Endothelial cell of umbilical vein (primary cell): ENCODE data around the gene TFF1. TPM values are rescaled to one million over a fixed set of nuclear protein-coding genes. Genes with fewer than 3 reads are reported as not detected.

Source experiments
- BruUV-seq: library from RNA; stranded (reverse); fragments of 400-500 nt; replicated peaks from 2 replicates; lab custom pipeline; 2021; lab: Mats Ljungman, UMichigan
- CTCF ChIA-PET: fragments of 300-600, 350-600 bp; sonication (Branson Sonifier 250); formaldehyde crosslinking; loops from one replicate; lab custom pipeline; 2021; ENCODE audit warnings: antibody characterized with exemption, inconsistent platforms; lab: Charles Lee
- POLR2A ChIA-PET: fragments of 300-600, 350-600 bp; sonication (Branson Sonifier 250); formaldehyde crosslinking; loops from one replicate; lab custom pipeline; 2021; ENCODE audit warnings: antibody characterized with exemption, inconsistent platforms; lab: Charles Lee
- DNase-seq: peaks from one replicate; pipeline ENCODE4 v3.0.0-alpha.2; 2011; ENCODE audit warnings: low read depth, low spot score
- FAIRE-seq: peaks from 2 replicates; lab custom pipeline; 2011; peaks lifted over from hg19 to GRCh38; lab: Jason Lieb, UNC
- H2AFZ ChIP-seq: 2 replicates; pipeline ENCODE4 v1.6.0; 2012; ENCODE audit warnings: low read depth, low read length, control low read depth, inconsistent platforms
- H3K27ac ChIP-seq: 2 replicates; pipeline ENCODE4 v1.5.1; 2011; ENCODE audit warnings: low read depth, mild to moderate bottlenecking, control low read depth, low read length, moderate library complexity; ENCODE audit not compliant: insufficient read depth
- H3K27me3 ChIP-seq, 2 experiments: 2 replicates each; pipeline versions ENCODE4 v1.6.0 to v1.6.1; 2011; ENCODE audit warnings: low read length in 2 of 2, mixed read lengths in 1 of 2; ENCODE audit not compliant: control insufficient read depth in 2 of 2, insufficient read depth in 2 of 2
- H3K36me3 ChIP-seq, 2 experiments: 2 replicates in 1 of 2; 3 replicates in 1 of 2; pipeline ENCODE4 v1.5.1; 2011; ENCODE audit warnings: low read length in 2 of 2, mild to moderate bottlenecking in 1 of 2, moderate library complexity in 1 of 2; ENCODE audit not compliant: control insufficient read depth in 2 of 2, insufficient read depth in 2 of 2; ENCODE audit errors: extremely low read depth in 1 of 2
- H3K4me1 ChIP-seq: 3 replicates; pipeline ENCODE4 v1.5.1; 2011; ENCODE audit warnings: mild to moderate bottlenecking, low read length; ENCODE audit not compliant: control insufficient read depth, insufficient read depth; ENCODE audit errors: extremely low read depth
- H3K4me2 ChIP-seq: 2 replicates; pipeline ENCODE4 v1.6.1; 2011; ENCODE audit warnings: low read length, control low read depth, mixed read lengths; ENCODE audit not compliant: insufficient read depth
- H3K4me3 ChIP-seq, 3 experiments: fragments of 200-600 bp in 1 of 3; sonication (generic), shearing (Covaris generic) in 1 of 3; replicated peaks in 1 of 3; 2 replicates each; pipeline ENCODE4 v1.5.1; 2011 to 2016; ENCODE audit warnings: control low read depth in 3 of 3, low read length in 3 of 3, mild to moderate bottlenecking in 2 of 3, inconsistent platforms in 1 of 3, low read depth in 1 of 3, moderate library complexity in 1 of 3; ENCODE audit not compliant: insufficient read depth in 1 of 3
- H3K79me2 ChIP-seq: 2 replicates; pipeline ENCODE4 v1.6.0; 2012; ENCODE audit warnings: low read length, inconsistent platforms; ENCODE audit not compliant: control insufficient read depth, insufficient read depth
- H3K9ac ChIP-seq: replicated peaks from 2 replicates; pipeline ENCODE3; 2011; ENCODE audit warnings: low read length, control low read depth; ENCODE audit not compliant: insufficient read depth; ENCODE audit errors: extremely low read depth
- H3K9me1 ChIP-seq: replicated peaks from 3 replicates; pipeline ENCODE4 v1.6.0; 2011; ENCODE audit warnings: mild to moderate bottlenecking, low read length; ENCODE audit not compliant: control insufficient read depth, insufficient read depth; ENCODE audit errors: extremely low read depth
- H3K9me3 ChIP-seq: replicated peaks from 2 replicates; pipeline ENCODE4 v1.5.1; 2012; ENCODE audit warnings: low read length, inconsistent platforms; ENCODE audit not compliant: control insufficient read depth, insufficient read depth
- H4K20me1 ChIP-seq: replicated peaks from 2 replicates; pipeline ENCODE3; 2011; ENCODE audit warnings: mild to moderate bottlenecking, low read length; ENCODE audit not compliant: control insufficient read depth, insufficient read depth; ENCODE audit errors: extremely low read depth
- EZH2 ChIP-seq: IDR thresholded peaks from 2 replicates; pipeline ENCODE4 v1.6.1; 2012; ENCODE audit warnings: borderline replicate concordance, low read depth, mild to moderate bottlenecking, moderate library complexity, low read length, inconsistent platforms; ENCODE audit not compliant: severe bottlenecking
- FOS ChIP-seq: IDR thresholded peaks from 2 replicates; pipeline ENCODE4 v1.6.1; 2011; ENCODE audit warnings: mild to moderate bottlenecking, low read length, moderate library complexity, borderline replicate concordance; ENCODE audit not compliant: insufficient read depth
- GATA2 ChIP-seq: IDR thresholded peaks from 2 replicates; pipeline ENCODE4 v1.7.0; 2011; ENCODE audit warnings: low read depth, mild to moderate bottlenecking, moderate library complexity, mixed read lengths, low read length; ENCODE audit not compliant: insufficient read length, insufficient read depth
- JUN ChIP-seq: IDR thresholded peaks from 2 replicates; pipeline ENCODE4 v1.6.1; 2011; ENCODE audit warnings: borderline replicate concordance, low read depth; ENCODE audit not compliant: insufficient read length, insufficient read depth
- MAX ChIP-seq: IDR thresholded peaks from 2 replicates; pipeline ENCODE4 v1.6.1; 2011; ENCODE audit not compliant: insufficient read depth, insufficient read length
- MYC ChIP-seq: IDR thresholded peaks from one replicate; pipeline ENCODE4 v1.6.1; 2011; ENCODE audit warnings: mild to moderate bottlenecking, low read depth, low read length
- POLR2A ChIP-seq: IDR thresholded peaks from 2 replicates; pipeline ENCODE4 v1.6.1; 2012; ENCODE audit warnings: low read depth, mild to moderate bottlenecking, control low read depth, low read length
- POLR2AphosphoS5 ChIP-seq: IDR thresholded peaks from 2 replicates; pipeline ENCODE4 v1.6.1; 2012; ENCODE audit warnings: low read depth, mild to moderate bottlenecking, control low read depth, low read length, moderate library complexity; ENCODE audit not compliant: insufficient read depth
- dilution Hi-C: fragments of 300-500 bp; cut with MboI; formaldehyde crosslinking; loops from one replicate; pipeline ENCODE4 v1.15.0; 2019; ENCODE audit warnings: low sequenced_read_pairs; ENCODE audit not compliant: extremely low pct_ligation_motif_present
- intact Hi-C: fragments of 100-400 bp; cut with micrococcal nuclease; formaldehyde crosslinking; loops from one replicate; pipeline ENCODE4 v1.10.0; 2022
- polyA plus RNA-seq, 4 experiments: library from polyadenylated mRNA; depleted of rRNA in 3 of 4; stranded (reverse) in 3 of 4; unstranded in 1 of 4; fragments of >200 nt; gene quantifications; 2 replicates each; pipeline versions ENCODE4 v1.2.1 to v1.2.3, GENCODE V29; 2011 to 2012; ENCODE audit warnings: missing spikeins in 1 of 4
- total RNA-seq: library from RNA; stranded (reverse); gene quantifications from 2 replicates; pipeline ENCODE4 v1.2.3, GENCODE V29; 2021
- TF ChIP-seq, protein P1 (sequence below), 2 donors: IDR thresholded peaks; 1 replicate in 1 of 2; 2 replicates in 1 of 2; pipeline ENCODE4 v1.5.1; 2011; ENCODE audit warnings: low read length in 2 of 2, mild to moderate bottlenecking in 2 of 2, moderate library complexity in 2 of 2, control low read depth in 1 of 2, inconsistent platforms in 1 of 2, low read depth in 1 of 2; ENCODE audit not compliant: insufficient read depth in 1 of 2; ENCODE audit errors: extremely low read depth in 1 of 2

Gene TFF1
- total and polyA plus RNA-seq, 2 donors (not counting 3 experiments of a cell fraction or from before 2014, with no cell fraction given), result not detected

DNA sequence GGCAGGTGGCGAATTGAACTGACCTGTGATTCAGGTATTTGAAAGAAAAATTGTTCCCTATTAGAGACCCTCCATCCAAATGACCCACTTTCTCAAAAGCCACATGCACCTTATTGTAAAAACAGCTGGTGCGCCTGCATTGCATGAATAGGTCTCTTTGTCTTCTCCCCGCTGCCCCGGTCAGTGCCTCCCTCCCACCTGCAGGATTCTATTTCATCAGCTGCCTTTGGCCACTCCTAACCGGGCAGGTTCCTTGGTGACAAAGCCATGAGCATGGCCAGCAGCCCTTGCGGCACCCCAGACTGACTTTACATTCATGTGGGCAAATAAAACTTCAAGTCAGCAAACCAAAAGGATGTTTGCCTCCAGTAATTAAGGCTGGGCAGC, 23.1 kb upstream of the TFF1 start:
- ChIA-PET POLR2A (no interaction called here), CTCF (no interaction called here)
- no peak for FAIRE-seq
- Histone ChIP-seq H2AFZ (no peak overlapping the region), H3K4me3 (no peak overlapping the region), H3K9me1 (no peaks in the 10 kb centered on the region), H3K4me2 (no peak overlapping the region), H3K27me3 (peaks cover 2 to 23% of the 10 kb centered on the region in 2 experiments), H3K79me2 (no peaks in the 10 kb centered on the region), H3K4me1 (no peaks in the 10 kb centered on the region), H4K20me1 (no peaks in the 10 kb centered on the region), H3K36me3 (no peaks in the 10 kb centered on the region), H3K9ac (no peak overlapping the region), H3K27ac (no peak overlapping the region), H3K9me3 (no peaks in the 10 kb centered on the region)
- intact Hi-C loops (no loop called here), dilution Hi-C loops (no loop called here)
- no peak for DNase-seq
- no peak for TF ChIP-seq GATA2
- no peak for TF ChIP-seq FOS
- no peak for TF ChIP-seq POLR2AphosphoS5
- TF ChIP-seq, protein P1, sequence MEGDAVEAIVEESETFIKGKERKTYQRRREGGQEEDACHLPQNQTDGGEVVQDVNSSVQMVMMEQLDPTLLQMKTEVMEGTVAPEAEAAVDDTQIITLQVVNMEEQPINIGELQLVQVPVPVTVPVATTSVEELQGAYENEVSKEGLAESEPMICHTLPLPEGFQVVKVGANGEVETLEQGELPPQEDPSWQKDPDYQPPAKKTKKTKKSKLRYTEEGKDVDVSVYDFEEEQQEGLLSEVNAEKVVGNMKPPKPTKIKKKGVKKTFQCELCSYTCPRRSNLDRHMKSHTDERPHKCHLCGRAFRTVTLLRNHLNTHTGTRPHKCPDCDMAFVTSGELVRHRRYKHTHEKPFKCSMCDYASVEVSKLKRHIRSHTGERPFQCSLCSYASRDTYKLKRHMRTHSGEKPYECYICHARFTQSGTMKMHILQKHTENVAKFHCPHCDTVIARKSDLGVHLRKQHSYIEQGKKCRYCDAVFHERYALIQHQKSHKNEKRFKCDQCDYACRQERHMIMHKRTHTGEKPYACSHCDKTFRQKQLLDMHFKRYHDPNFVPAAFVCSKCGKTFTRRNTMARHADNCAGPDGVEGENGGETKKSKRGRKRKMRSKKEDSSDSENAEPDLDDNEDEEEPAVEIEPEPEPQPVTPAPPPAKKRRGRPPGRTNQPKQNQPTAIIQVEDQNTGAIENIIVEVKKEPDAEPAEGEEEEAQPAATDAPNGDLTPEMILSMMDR (IDR thresholded peaks at IDR 0.05; ENCODE audit: extremely low read depth in 1 of 2, insufficient read depth in 1 of 2, low read depth in 1 of 2, low read length in 2 of 2), result no peak
- TF ChIP-seq EZH2, result no peak
- TF ChIP-seq JUN, result no peak
- no peak for TF ChIP-seq MAX
- no peak for TF ChIP-seq POLR2A
- no peak for TF ChIP-seq MYC
- BruUV-seq, result no TSS peak
